ENCODE results near the gene MRPL32.

- TF ChIP-seq TAF1 (IDR thresholded peaks at IDR 0.05; ENCODE audit: borderline replicate concordance, insufficient read depth, low read length), result no peak
- TF ChIP-seq POLR2AphosphoS5 (IDR thresholded peaks at IDR 0.05; ENCODE audit: low read depth, low read length), result no peak
- no peak for TF ChIP-seq SIN3A (IDR thresholded peaks at IDR 0.05; ENCODE audit: borderline replicate concordance, insufficient read depth, low read length)
- TF ChIP-seq REST (IDR thresholded peaks at IDR 0.05; ENCODE audit: insufficient read depth in 1 of 2, low read depth in 2 of 2, low read length in 2 of 2), result no peak
Observed at GRCh38 chr7:42922017-42922753, 10.0 kb upstream of the MRPL32 start.
